GM12891 (cell line): ENCODE data around the gene HMBS.
A peak's percentile ranks its signal among the peaks of the same experiment; 100 is the strongest.

Experiments
- DNase-seq: peaks from one replicate; pipeline ENCODE4 v3.0.0; 2011; ENCODE audit warnings: low spot score; ENCODE audit not compliant: insufficient read length
- FAIRE-seq: peaks from 2 replicates; lab custom pipeline; 2011; peaks lifted over from hg19 to GRCh38; lab: Jason Lieb, UNC
- PAX5 ChIP-seq: IDR thresholded peaks from 2 replicates; pipeline ENCODE4 v1.6.1; 2011; ENCODE audit warnings: low read length, moderate library complexity, mild to moderate bottlenecking; ENCODE audit not compliant: insufficient read depth, severe bottlenecking
- POLR2A ChIP-seq: IDR thresholded peaks from 2 replicates; pipeline ENCODE4 v1.6.1; 2011; ENCODE audit warnings: low read depth, low read length, control low read depth
- POLR2AphosphoS5 ChIP-seq: IDR thresholded peaks from 2 replicates; pipeline ENCODE4 v1.6.1; 2011; ENCODE audit warnings: low read depth, low read length, control low read depth
- POU2F2 ChIP-seq: IDR thresholded peaks from 2 replicates; pipeline ENCODE4 v1.6.1; 2011; ENCODE audit warnings: low read depth, mild to moderate bottlenecking, control low read depth, low read length, moderate library complexity
- SPI1 ChIP-seq: IDR thresholded peaks from 2 replicates; pipeline ENCODE4 v1.6.1; 2011; ENCODE audit warnings: low read depth, low read length, control low read depth
- TAF1 ChIP-seq: IDR thresholded peaks from 2 replicates; pipeline ENCODE4 v1.6.1; 2011; ENCODE audit warnings: low read depth, low read length, control low read depth

Gene HMBS

GRCh38 chr11:119116235-119116594, 31.5 kb downstream of the HMBS start:
- TF ChIP-seq POU2F2 (no peak), TAF1 (no peak), POLR2AphosphoS5 (no peak), SPI1 (no peak), PAX5 (no peak), POLR2A (no peak)
- FAIRE-seq (no peak), DNase-seq (no peak)

GRCh38 chr11:119116601-119117000, 31.9 kb downstream of the HMBS start:
- DNase-seq (no peak), FAIRE-seq (no peak)
- TF ChIP-seq SPI1 = no peak
- TF ChIP-seq POLR2A = no peak
- TF ChIP-seq POU2F2 = no peak
- no peak for TF ChIP-seq TAF1
- TF ChIP-seq POLR2AphosphoS5 = no peak
- no peak for TF ChIP-seq PAX5

- no peak for TF ChIP-seq POU2F2
- DNase-seq (no peak), FAIRE-seq (no peak)
Observed at GRCh38 chr11:119117004-119117706, 32.5 kb downstream of the HMBS start.

GRCh38 chr11:119118227-119118626, 33.5 kb downstream of the HMBS start:
- DNase-seq = no peak
- TF ChIP-seq PAX5 (no peak), POLR2AphosphoS5 (no peak), POLR2A (no peak), SPI1 (no peak), TAF1 (no peak), POU2F2 (no peak)
- FAIRE-seq = no peak

GRCh38 chr11:119118946-119119345, 34.3 kb downstream of the HMBS start:
- no peak for TF ChIP-seq TAF1
- no peak for TF ChIP-seq POU2F2
- TF ChIP-seq PAX5 = no peak
- TF ChIP-seq POLR2AphosphoS5 = no peak
- TF ChIP-seq SPI1 = no peak
- TF ChIP-seq POLR2A = no peak
- FAIRE-seq (no peak), DNase-seq (no peak)

GRCh38 chr11:119120639-119121007, 35.9 kb downstream of the HMBS start:
- FAIRE-seq = no peak
- TF ChIP-seq POLR2A (no peak), TAF1 (no peak), POU2F2 (no peak), POLR2AphosphoS5 (no peak)
- no peak for DNase-seq

- DNase-seq (peak; percentile 97), FAIRE-seq (peak; percentile 100)
- TF ChIP-seq POU2F2 (no peak), POLR2A (peak; percentile 64; the same call in 1 of the 2 replicates), SPI1 (peak; percentile 34; the same call in 1 of the 2 replicates), POLR2AphosphoS5 (peak; percentile 67), TAF1 (peak; percentile 72), PAX5 (no peak)
Observed at GRCh38 chr11:119121008-119121810, 36.5 kb downstream of the HMBS start, which contains the start of gene HINFP. TSS of gene HINFP (plus strand) at chr11:119121580. CDS start at chr11:119126945, 5,365 bp downstream.

GRCh38 chr11:119121811-119122124, 37.1 kb downstream of the HMBS start:
- no peak for DNase-seq
- TF ChIP-seq POLR2AphosphoS5 = no peak
- no peak for TF ChIP-seq PAX5
- no peak for TF ChIP-seq SPI1
- no peak for TF ChIP-seq POLR2A
- no peak for TF ChIP-seq POU2F2
- TF ChIP-seq TAF1 = no peak
- FAIRE-seq = no peak

- FAIRE-seq = no peak
- DNase-seq = no peak
- TF ChIP-seq POU2F2 (no peak), POLR2AphosphoS5 (no peak), TAF1 (no peak), POLR2A (no peak), SPI1 (no peak), PAX5 (no peak)
Observed at GRCh38 chr11:119125821-119126220, 41.1 kb downstream of the HMBS start.
